ENCODE measurements around the gene ATP5PO. TPM values are rescaled to one million over a fixed set of nuclear protein-coding genes. Genes with fewer than 3 reads are reported as not detected.

The ATP5PO gene
- total and polyA plus RNA-seq, 2 of the 13 experiments (the other 11 are each of a cell fraction or from before 2014, with no cell fraction given): 256 to 297 TPM

DNA sequence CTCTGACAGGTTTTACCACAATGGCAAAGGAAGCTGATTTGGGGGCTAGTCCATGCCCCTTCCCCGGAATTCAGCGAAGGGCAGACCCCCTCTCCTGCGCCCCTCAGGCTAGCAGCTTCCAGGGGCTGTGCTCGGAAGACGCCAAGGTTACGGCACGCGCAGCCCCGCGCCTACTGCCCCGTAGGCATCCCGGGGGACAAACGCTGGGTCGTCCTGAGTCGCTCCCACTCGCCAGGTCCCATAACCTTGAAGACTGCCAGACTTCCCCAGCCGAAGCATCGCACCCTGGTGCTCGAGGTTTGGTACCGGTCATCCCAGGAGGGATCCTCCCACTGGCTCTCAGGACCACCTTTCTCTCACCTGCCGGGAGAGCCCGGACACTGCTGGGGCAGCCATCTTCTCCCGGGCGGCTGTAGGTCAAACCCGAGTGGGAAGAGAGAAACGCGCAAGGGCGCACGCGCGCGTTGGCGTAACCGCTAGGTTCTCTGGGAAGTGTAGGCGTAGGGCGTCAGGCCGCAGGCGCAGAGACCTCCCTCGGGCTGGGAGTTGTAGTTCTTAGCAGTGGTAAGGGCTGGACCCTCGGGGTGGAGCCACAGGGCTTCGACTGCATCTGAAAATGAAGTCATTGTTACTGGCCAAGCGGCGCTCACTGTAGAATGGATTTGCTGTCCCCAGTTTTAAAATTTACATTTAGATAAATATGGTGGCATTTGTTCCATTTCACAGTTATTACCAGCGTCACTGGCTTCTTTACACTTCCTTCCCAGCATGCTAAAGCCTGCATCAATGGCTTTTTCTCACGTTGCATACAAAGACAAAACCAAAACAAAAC, at the start of gene ATP5PO (continued):
- TF ChIP-seq NFIB (CRISPR knock-in tag; IDR thresholded peaks at IDR 0.05; ENCODE audit: borderline replicate concordance) (no peak), SIX1 (CRISPR knock-in tag; IDR thresholded peaks at IDR 0.05; ENCODE audit: borderline replicate concordance) (no peak), ZNF501 (CRISPR knock-in tag; IDR thresholded peaks at IDR 0.05) (no peak), NONO (IDR thresholded peaks at IDR 0.05) (no peak), NONO (CRISPR knock-in tag; conservative IDR thresholded peaks at IDR 0.05) (peak; percentile 66), SP140L (CRISPR knock-in tag; IDR thresholded peaks at IDR 0.05; ENCODE audit: borderline replicate concordance) (no peak), KLF11 (CRISPR knock-in tag; IDR thresholded peaks at IDR 0.05) (no peak), ZBTB20 (CRISPR knock-in tag; IDR thresholded peaks at IDR 0.05; ENCODE audit: borderline replicate concordance, low read depth) (no peak), ZNF530 (CRISPR knock-in tag; IDR thresholded peaks at IDR 0.05; ENCODE audit: low read depth) (no peak), SNAPC4 (CRISPR knock-in tag; IDR thresholded peaks at IDR 0.05) (no peak), BRD4 (CRISPR knock-in tag; IDR thresholded peaks at IDR 0.05) (no peak), TGIF2 (CRISPR knock-in tag; IDR thresholded peaks at IDR 0.05) (no peak), SIN3B (IDR thresholded peaks at IDR 0.05; ENCODE audit: low read length) (no peak; the same call in 1 of the 2 replicates), ZNF496 (CRISPR knock-in tag; IDR thresholded peaks at IDR 0.05; ENCODE audit: insufficient replicate concordance) (no peak), HOXA7 (CRISPR knock-in tag; IDR thresholded peaks at IDR 0.05) (no peak), ZNF768 (CRISPR knock-in tag; IDR thresholded peaks at IDR 0.05) (peak; percentile 63; the same call in 1 of the 2 replicates), ZNF503 (CRISPR knock-in tag; IDR thresholded peaks at IDR 0.05) (no peak)
- TF ChIP-seq, protein P1, sequence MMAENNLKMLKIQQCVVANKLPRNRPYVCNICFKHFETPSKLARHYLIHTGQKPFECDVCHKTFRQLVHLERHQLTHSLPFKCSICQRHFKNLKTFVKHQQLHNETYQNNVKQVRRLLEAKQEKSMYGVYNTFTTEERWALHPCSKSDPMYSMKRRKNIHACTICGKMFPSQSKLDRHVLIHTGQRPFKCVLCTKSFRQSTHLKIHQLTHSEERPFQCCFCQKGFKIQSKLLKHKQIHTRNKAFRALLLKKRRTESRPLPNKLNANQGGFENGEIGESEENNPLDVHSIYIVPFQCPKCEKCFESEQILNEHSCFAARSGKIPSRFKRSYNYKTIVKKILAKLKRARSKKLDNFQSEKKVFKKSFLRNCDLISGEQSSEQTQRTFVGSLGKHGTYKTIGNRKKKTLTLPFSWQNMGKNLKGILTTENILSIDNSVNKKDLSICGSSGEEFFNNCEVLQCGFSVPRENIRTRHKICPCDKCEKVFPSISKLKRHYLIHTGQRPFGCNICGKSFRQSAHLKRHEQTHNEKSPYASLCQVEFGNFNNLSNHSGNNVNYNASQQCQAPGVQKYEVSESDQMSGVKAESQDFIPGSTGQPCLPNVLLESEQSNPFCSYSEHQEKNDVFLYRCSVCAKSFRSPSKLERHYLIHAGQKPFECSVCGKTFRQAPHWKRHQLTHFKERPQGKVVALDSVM (CRISPR knock-in tag; IDR thresholded peaks at IDR 0.05): no peak
- TF ChIP-seq, protein P2, sequence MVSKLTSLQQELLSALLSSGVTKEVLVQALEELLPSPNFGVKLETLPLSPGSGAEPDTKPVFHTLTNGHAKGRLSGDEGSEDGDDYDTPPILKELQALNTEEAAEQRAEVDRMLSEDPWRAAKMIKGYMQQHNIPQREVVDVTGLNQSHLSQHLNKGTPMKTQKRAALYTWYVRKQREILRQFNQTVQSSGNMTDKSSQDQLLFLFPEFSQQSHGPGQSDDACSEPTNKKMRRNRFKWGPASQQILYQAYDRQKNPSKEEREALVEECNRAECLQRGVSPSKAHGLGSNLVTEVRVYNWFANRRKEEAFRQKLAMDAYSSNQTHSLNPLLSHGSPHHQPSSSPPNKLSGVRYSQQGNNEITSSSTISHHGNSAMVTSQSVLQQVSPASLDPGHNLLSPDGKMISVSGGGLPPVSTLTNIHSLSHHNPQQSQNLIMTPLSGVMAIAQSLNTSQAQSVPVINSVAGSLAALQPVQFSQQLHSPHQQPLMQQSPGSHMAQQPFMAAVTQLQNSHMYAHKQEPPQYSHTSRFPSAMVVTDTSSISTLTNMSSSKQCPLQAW (CRISPR knock-in tag; IDR thresholded peaks at IDR 0.05): peak; percentile 64; the same call in 1 of the 2 replicates
